Activated naive CD4-positive, alpha-beta T cell treated with anti-CD3 and anti-CD28 coated beads, Interleukin-2, amount 50 U/mL, for 72 hours (primary cell): ENCODE measurements around the gene SUCO. TPM values are rescaled to one million over a fixed set of nuclear protein-coding genes. Genes with fewer than 3 reads are reported as not detected.
"Not testable (repeated sequence)": the region's sequence is repeated elsewhere in the genome, so short reads cannot be mapped to it uniquely, and the experiment has no call there.

Experiments
- ATAC-seq, 2 donors: fragments of 150-1000 bp; cut with Tn5 transposase; 2 replicates each; pipeline ENCODE4 v1.10.0; 2021; ENCODE audit warnings: mild to moderate bottlenecking in 2 of 2, moderate library complexity in 2 of 2
- DNase-seq, 2 donors: peaks; one replicate each; pipeline ENCODE4 v3.0.0; 2021 to 2022; ENCODE audit warnings: low spot score in 2 of 2
- H3K27ac Mint-ChIP-seq, 2 donors: one replicate each; pipeline ENCODE4 v1.8.0; 2022; ENCODE audit warnings: mild to moderate bottlenecking in 2 of 2, mixed read lengths in 2 of 2
- H3K36me3 Mint-ChIP-seq, 2 donors: one replicate each; pipeline ENCODE4 v1.8.0; 2022; ENCODE audit warnings: mixed read lengths in 2 of 2
- H3K9me3 Mint-ChIP-seq, 2 donors: one replicate each; pipeline ENCODE4 v1.8.0; 2022; ENCODE audit warnings: mixed read lengths in 2 of 2
- total RNA-seq, 2 donors: library from RNA; stranded (reverse); gene quantifications; one replicate each; pipeline ENCODE4 v1.2.3, GENCODE V29; 2022

The SUCO gene, protein sequence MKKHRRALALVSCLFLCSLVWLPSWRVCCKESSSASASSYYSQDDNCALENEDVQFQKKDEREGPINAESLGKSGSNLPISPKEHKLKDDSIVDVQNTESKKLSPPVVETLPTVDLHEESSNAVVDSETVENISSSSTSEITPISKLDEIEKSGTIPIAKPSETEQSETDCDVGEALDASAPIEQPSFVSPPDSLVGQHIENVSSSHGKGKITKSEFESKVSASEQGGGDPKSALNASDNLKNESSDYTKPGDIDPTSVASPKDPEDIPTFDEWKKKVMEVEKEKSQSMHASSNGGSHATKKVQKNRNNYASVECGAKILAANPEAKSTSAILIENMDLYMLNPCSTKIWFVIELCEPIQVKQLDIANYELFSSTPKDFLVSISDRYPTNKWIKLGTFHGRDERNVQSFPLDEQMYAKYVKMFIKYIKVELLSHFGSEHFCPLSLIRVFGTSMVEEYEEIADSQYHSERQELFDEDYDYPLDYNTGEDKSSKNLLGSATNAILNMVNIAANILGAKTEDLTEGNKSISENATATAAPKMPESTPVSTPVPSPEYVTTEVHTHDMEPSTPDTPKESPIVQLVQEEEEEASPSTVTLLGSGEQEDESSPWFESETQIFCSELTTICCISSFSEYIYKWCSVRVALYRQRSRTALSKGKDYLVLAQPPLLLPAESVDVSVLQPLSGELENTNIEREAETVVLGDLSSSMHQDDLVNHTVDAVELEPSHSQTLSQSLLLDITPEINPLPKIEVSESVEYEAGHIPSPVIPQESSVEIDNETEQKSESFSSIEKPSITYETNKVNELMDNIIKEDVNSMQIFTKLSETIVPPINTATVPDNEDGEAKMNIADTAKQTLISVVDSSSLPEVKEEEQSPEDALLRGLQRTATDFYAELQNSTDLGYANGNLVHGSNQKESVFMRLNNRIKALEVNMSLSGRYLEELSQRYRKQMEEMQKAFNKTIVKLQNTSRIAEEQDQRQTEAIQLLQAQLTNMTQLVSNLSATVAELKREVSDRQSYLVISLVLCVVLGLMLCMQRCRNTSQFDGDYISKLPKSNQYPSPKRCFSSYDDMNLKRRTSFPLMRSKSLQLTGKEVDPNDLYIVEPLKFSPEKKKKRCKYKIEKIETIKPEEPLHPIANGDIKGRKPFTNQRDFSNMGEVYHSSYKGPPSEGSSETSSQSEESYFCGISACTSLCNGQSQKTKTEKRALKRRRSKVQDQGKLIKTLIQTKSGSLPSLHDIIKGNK (N-terminal part only)
- 10 to 100 TPM; 24.3 to 39.7 TPM for total RNA-seq

DNA sequence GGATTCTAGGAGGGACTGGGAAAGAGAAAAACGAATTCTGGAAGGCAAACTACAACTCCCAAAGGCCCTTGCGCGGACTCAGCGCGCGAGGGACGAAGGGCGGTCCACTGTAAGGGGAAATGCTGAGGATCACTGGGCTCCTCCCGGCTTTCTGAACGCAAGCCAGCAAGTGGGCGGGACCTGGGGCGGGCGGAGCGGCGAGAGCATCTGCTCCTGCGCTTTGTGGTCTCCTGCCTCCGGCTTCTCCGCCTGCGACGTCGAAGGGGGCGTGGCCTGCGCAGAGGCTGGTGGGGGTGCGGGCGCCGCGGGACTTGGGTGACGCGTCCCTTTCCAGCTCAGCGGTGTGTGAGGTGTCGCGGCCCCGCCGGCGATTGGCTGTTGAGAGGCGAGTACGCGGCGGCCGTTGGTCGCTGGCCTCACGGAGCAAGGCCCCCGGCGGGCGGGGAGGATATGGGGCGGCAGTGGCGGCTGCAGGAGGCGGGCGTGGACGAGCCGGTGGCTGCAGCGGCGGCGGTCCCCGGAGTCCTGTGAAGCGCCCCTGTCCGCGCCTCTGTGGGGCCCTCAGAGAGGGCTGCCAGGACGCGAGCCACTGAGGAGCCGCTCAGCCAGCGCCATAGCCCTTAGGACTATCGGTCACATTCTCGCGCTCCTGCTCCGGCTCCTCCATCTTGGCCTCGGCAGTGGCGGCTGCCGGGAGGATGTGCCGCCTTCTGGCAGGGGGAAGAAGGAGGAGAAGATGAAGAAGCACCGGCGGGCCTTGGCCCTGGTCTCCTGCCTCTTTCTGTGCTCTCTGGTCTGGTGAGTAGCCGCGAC lies at the start of gene SUCO:
TSS of gene SUCO (plus strand) at position 451 of the 813 bp plus-strand sequence. CDS start at position 737, 286 bp downstream.
- Mint-ChIP-seq H3K9me3 (no peaks in the 10 kb centered on the region), H3K27ac (peak within 1 kb of the TSS; percentile 94 to 100), H3K36me3 (peaks cover 8 to 15% of the 10 kb centered on the region in 2 donors)
- DNase-seq: peak; percentile 99 to 100
- peak; percentile 89 for ATAC-seq

DNA sequence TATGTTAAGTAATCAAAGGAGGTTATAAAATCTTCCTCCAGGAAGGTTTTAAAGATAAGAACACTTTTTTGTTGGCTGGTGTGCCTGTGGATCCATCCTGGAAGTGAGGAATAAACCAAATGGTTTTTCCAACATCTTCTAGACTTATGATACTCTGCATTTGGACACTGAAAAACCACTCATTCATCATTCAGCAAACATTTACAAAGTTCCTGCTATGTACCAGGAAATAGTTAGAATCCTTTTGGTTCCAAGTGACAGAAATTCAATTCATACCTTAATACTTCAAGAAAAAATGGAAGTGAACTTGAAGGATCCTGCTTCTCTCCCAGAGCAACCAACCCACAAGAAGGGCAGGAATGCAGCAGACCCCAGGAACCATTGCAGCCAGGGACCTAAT lies 49.5 kb upstream of the SUCO start:
- no peaks in the 10 kb centered on the region for H3K36me3 Mint-ChIP-seq
- DNase-seq (no peak), ATAC-seq (no peak)
- H3K9me3 Mint-ChIP-seq: no peaks in the 10 kb centered on the region
- no peak overlapping the region for H3K27ac Mint-ChIP-seq

DNA sequence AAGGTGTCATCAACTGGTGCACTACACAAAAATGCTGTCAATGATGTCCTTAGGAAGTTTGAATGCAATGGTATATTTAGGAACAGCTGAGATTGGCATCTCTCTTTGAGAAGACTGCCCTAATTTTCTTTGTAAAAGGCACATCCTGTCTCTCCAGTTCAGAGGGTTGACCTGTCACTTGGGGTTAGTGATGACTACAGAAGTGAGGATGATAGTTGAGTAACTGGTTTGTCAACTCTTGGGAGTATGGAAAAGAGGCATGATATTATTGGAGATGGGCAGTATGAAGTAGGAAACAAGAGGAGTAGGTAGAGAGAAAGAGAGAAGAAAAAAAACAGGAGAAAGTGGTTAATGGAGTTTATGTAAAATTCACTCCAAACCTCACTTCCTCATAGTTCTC lies 48.7 kb upstream of the SUCO start:
- no peak for DNase-seq
- Mint-ChIP-seq H3K36me3 (no peaks in the 10 kb centered on the region), H3K27ac (no peak overlapping the region), H3K9me3 (no peaks in the 10 kb centered on the region)
- ATAC-seq: no peak

DNA sequence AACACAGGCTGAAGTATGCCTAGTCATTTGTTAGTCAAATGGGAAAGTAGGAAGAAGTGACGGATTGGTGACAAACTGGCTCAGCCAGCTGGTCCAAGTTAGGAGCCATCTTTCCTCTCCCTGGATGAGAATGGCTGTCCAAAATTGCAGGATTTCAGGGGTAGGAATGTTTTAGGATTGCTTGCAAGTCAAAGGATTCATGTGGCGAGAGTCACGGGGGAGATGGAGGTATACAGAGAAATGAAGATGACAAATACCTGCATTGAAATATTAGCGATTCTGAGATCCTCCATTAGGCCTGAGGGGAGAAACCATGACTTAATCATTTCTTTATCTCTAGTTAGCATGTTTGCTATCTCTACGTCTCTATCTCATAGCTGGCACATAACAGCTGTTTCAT lies 47.3 kb upstream of the SUCO start:
- Mint-ChIP-seq H3K36me3 (no peaks in the 10 kb centered on the region), H3K27ac (no peak overlapping the region), H3K9me3 (no peaks in the 10 kb centered on the region)
- DNase-seq: no peak
- ATAC-seq: no peak

DNA sequence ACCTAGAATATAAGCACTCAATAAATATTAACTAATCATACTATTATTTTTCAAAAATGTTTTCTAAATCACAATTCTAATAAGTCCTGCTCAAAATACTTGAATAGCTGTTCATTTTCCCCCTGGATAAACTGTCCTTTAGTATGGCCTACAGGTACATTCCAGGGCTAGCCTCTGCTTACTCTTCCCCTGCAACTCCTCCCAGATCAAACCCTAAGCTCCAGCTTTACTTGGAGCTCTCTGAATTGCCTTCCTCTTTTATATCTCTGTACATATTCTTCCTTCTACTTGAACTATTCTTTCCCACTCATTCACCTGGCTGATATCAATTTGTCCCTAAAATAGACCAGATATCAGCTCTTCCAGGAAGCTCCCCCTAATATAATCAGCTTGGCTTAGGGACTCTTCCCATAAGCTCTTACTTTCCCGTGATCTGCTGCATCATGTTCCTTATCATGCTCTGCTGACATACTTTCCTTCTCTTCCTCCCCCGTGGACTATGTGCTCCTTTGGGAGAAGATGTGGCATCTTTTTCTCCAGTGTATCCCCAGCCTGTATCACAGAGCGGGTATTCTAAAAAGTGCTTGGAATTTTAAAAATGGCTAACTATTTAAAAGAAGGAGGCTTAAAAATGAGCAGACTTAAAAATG lies 46.0 kb upstream of the SUCO start:
- DNase-seq (no peak), ATAC-seq (no peak)
- Mint-ChIP-seq H3K9me3 (no peaks in the 10 kb centered on the region), H3K36me3 (no peaks in the 10 kb centered on the region), H3K27ac (no peak overlapping the region)

DNA sequence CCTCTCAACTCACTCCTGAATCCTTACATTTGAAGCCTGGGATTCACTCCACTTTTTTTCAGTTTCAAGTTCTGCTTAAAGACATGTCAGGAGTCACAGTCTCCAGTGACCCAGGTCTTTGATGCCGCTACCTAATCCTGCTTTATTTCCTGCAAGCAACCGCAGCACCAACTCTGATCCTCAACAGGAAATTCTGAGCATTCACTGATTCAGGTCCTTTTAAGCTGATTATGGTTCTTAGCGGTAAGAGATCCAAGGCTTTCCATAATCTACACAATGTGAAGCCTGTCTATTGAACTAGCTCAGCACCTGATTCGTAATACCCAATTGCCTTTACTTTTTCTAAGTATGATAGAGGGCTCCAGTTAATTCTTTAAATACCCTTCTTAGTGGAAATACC lies 45.4 kb upstream of the SUCO start:
- H3K36me3 Mint-ChIP-seq: no peaks in the 10 kb centered on the region
- ATAC-seq (peak in 1 of 2 donors; percentile 31), DNase-seq (no peak)
- H3K27ac Mint-ChIP-seq: no peak overlapping the region
- no peaks in the 10 kb centered on the region for H3K9me3 Mint-ChIP-seq

DNA sequence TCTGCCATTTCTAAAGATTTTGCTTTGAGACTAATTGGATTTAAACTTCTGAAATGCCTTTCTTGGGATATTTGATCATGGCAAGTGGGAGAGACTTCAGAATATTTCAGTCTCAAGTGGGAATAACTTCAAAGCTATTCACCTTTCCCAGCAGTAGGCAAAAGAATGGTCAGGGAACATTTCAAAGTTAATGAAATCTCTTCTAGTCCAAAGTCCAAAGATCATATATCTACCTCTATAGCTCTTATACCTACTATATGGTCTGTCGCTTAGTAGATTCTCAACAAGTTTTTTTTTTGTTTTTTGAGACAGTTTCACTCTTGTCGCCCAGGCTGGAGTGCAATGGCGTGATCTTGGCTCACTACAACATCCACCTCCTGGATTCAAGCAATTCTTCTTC lies 44.6 kb upstream of the SUCO start:
- no peaks in the 10 kb centered on the region for H3K36me3 Mint-ChIP-seq
- no peak overlapping the region for H3K27ac Mint-ChIP-seq
- no peaks in the 10 kb centered on the region for H3K9me3 Mint-ChIP-seq
- ATAC-seq (no peak), DNase-seq (no peak)

DNA sequence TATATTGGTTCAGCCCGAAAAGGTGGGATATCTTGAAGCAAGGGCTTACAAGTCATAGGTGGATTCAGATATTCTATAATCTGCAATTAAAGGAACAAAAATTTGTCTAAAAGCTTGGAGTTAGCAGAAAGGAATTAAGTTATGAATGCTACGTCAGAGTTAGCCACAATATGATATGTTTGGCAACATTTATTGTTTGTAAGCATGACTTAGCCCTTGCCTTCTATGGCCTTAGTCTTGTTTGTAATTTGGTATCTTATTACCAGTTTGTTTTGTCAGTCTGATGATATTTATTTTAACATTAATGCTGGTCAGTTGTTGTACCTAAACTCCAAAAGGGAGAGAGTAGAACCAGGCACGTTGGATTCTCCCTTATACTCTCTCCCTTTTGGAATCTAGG lies 43.1 kb upstream of the SUCO start:
- Mint-ChIP-seq H3K9me3 (no peaks in the 10 kb centered on the region), H3K36me3 (no peaks in the 10 kb centered on the region), H3K27ac (no peak overlapping the region)
- no peak for ATAC-seq
- no peak for DNase-seq

DNA sequence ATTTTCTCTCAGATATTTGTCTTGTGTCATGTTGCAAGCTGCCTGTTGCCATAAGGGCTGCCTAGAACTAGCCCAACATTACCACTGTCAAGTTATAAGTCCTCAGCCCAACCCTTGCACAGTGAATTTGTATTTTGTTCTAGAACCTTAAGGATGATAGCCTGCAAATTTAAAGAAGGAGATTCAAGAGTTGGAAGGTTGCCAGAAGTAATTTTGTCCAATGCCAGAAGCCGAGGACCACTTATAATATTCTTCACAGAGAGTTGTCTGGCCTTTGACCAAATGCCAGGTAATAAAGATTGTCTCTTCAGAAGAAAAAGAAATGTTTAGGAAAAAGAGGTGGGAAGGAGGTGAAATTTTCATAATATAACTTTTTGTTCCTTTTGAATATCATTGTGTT lies 40.5 kb upstream of the SUCO start:
- H3K36me3 Mint-ChIP-seq: no peaks in the 10 kb centered on the region
- no peaks in the 10 kb centered on the region for H3K9me3 Mint-ChIP-seq
- H3K27ac Mint-ChIP-seq: no peak overlapping the region
- ATAC-seq (no peak), DNase-seq (no peak)

DNA sequence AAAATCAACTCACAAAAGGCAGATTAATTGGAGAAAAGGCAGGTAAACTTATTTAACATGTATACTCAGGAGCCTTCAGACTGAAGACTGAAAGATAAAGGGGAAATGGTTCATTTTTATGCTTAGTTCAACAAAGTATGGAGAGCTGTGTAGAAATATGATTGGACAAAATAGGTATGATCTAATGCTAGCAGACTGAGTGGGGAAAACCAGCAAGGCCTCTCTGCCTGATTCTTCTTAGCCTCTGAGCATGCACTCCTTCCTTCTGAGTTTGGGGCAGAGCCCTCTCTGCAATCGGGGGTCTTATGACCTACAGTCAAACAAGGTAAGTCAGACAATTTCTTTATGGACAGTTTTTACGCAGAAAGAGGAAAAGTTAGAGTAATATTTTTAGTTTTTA lies 38.8 kb upstream of the SUCO start:
- ATAC-seq: no peak
- H3K27ac Mint-ChIP-seq: no peak overlapping the region
- no peaks in the 10 kb centered on the region for H3K36me3 Mint-ChIP-seq
- H3K9me3 Mint-ChIP-seq: no peaks in the 10 kb centered on the region
- no peak for DNase-seq

DNA sequence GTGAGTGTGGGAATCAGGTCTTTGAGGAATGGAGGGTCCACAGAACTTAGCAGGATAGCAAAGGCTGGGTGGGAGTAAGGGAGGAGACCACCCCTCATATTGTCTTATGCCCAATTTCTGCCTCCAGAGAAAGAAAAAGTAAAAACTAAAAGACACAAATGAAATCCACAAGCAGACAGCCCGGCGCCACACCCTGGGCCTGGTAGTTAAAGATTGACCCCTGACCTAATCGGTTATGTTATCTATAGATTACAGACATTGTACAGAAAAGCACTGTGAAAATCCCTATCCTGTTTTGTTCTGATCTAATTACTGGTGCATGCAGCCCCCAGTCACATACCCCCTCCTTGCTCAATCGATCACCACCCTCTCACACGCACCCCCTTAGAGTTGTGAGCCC lies 36.8 kb upstream of the SUCO start:
- not testable (repeated sequence) for H3K27ac Mint-ChIP-seq, H3K36me3 Mint-ChIP-seq, ATAC-seq, DNase-seq, H3K9me3 Mint-ChIP-seq

DNA sequence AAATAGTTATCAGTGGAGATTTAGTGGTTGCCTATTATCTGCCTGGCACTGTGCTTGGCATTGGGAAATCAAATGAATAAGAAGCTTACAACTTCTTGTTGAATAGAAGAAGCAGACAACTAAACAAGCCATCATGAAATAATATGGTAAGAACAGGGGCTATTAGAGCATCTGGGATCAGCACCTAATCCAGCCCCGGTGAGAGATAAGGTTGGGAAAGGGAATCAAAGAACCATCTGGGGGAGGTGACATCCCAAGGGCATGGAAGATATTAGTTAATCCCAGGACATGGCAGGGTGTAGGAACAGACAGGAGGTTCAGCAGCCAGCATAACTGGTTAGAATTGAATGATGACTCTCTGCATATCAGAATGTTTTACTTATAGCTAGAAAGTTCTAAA lies 36.3 kb upstream of the SUCO start:
- no peak for DNase-seq
- no peak for ATAC-seq
- no peak overlapping the region for H3K27ac Mint-ChIP-seq
- no peaks in the 10 kb centered on the region for H3K36me3 Mint-ChIP-seq
- H3K9me3 Mint-ChIP-seq: no peaks in the 10 kb centered on the region

DNA sequence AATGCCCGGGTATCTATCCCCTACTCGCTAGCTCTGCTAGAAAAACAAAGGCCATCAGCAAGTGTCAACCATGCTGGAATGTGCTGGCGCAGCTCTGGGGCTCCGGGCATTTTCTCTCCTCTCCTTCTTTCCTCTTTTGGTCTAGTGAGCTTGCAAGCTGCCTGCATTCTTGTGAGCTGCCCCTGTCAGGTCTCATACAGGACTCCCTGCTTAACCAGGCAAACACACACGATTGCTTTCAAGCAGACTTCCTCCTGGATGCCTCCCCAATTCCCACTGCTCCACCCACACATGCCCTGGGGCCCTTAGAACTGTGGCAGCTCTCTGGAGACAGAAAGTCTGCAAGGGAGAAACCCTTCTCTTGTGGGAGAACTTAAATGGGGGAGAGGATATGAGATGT lies 35.7 kb upstream of the SUCO start:
- no peak overlapping the region for H3K27ac Mint-ChIP-seq
- no peaks in the 10 kb centered on the region for H3K36me3 Mint-ChIP-seq
- DNase-seq (no peak), ATAC-seq (no peak)
- H3K9me3 Mint-ChIP-seq: no peaks in the 10 kb centered on the region

DNA sequence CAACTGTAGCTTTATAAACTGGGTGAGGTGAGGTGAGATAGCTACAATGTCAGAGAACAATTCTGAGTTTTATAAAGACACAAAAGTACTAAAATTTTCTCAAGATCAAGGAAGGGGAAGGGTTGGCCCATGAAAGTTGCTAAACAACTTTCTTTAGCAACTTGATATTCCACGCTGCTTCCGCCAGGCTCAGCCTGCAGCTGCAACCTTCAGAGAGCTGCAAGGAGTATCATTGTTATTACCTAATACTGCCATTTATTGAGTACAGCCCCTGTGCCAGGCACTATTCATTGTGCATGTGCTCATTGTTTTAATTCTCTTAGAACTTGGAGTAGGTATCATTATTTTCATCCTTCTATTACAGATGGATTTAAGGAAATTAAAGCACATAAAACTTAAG lies 34.1 kb upstream of the SUCO start:
- ATAC-seq (no peak), DNase-seq (no peak)
- no peak overlapping the region for H3K27ac Mint-ChIP-seq
- no peaks in the 10 kb centered on the region for H3K36me3 Mint-ChIP-seq
- H3K9me3 Mint-ChIP-seq: no peaks in the 10 kb centered on the region

DNA sequence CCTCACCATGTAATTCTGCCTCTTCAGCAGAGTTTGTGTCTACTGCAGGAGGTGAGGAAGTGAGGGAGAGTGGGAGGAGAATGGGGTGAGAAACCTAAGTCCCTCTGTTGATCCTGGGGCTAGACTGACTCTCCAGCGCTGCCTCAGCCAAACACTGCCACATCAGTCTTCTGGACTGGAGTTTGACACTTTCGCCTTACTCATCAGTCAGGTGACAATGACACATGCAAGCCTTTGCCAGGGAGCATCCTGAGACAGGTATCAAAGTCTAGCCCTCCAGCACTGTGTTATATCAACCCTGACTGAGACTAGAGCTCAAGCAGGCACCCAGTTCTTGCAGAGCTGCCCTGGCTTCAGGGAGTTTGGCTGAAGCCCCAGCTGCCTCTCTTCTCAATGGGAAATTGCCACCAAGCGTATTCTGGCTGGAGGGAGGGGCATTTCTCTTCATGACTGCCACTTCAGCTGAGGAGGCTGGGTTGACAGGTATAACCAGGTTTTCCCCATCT lies 33.3 kb upstream of the SUCO start:
- H3K9me3 Mint-ChIP-seq: no peaks in the 10 kb centered on the region
- H3K36me3 Mint-ChIP-seq: no peaks in the 10 kb centered on the region
- ATAC-seq: peak; percentile 62 to 78

DNA sequence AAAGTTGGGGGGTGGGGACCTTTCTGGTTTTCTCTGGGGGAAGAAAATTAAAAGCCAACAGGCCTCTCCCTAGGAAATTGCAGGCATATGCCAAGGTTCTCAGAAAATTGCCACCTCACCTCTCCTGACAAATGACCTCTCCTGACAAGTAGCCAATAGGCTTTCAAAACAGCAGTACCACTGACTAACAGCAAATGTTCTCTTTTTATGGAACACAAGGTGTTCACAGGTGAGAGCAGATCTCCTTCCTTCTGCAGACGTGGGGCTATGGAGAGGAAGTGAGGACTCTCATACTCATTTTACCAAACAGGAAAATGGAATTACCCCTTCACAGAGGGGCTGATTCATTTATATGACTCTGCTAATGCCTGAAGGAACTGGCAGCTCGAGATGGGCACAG lies 32.7 kb upstream of the SUCO start:
- DNase-seq (no peak), ATAC-seq (no peak)
- no peaks in the 10 kb centered on the region for H3K36me3 Mint-ChIP-seq
- no peaks in the 10 kb centered on the region for H3K9me3 Mint-ChIP-seq
- H3K27ac Mint-ChIP-seq: no peak overlapping the region

More for the DNA sequence above, 33.3 kb upstream of the SUCO start:
- DNase-seq: no peak
- H3K27ac Mint-ChIP-seq: no peak overlapping the region
